Hindlimb muscle (tissue), 1 donor: ENCODE measurements around the gene TEX10. TPM values are rescaled to one million over a fixed set of nuclear protein-coding genes. Genes with fewer than 3 reads are reported as not detected.
"Not testable (repeated sequence)": the region's sequence is repeated elsewhere in the genome, so short reads cannot be mapped to it uniquely, and the experiment has no call there.

Experiments
- DNase-seq: peaks from one replicate; pipeline ENCODE4 v3.0.0-alpha.2; 2013
- polyA plus RNA-seq: library from polyadenylated mRNA; unstranded; fragments of 120-200 nt; gene quantifications from one replicate; pipeline ENCODE4 v1.2.1, GENCODE V29; 2013; ENCODE audit not compliant: insufficient read length

Gene TEX10
- 22.2 TPM for polyA plus RNA-seq

DNA sequence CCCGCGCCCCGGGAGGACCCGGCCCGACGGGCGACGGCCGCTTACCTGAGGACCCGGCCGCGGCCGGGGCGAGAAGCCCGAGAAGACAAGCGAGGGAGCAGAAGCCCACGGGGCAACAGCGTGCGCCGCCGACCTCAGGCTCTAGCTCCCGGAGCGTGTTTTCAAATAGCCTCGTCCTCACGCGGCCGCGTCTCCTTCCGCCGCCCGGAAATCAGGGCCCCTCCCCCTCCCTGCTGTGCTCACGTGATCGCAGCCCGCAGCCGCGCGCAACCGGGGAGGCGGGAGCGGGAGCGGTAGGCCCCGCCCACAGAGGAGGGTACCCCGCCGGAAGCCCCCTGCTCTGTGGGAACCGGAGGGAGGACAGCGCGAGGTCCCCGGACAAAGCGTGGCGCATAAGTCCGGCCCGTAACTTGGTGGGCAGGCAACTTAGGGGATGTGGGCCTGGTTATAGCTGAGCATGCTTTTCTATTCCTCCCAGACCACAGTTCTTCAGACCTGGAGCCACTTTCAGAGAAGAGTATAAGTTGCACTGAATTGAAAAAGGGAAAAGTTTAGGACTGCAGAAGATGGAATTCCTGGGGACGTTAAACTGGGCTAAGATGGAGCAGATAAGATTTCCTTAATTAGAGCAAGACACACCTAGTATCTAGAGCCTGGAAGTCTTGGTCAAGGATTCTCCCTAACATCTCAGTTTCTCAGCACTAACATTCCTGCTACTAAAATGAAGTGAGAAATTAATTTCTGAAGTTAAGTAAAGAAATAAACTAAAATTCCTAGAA, at the start of gene TEX10:
TEX10 (minus strand) TSS at position 216 of the 779 bp plus-strand sequence. CDS start 3,579 bp downstream, outside the sequence.
- DNase-seq: peak; percentile 92

DNA sequence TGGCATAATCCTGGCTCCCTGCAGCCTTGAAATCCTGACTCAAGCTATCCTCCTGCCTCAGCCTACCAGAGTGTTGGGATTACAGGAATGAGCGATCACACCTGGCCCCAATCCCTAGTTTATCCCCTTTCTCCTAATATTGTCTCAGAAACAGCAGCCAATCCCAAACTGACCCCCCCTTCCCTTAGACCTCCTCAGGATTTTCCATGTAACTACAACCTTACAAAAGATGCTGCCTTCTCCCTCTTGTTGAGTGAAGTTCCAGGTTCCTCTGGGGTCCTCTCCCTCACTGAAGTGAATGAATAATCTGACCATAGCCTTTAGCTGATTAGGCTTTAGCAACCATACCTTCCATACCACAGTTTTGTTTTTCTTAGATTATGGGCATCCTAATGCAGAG, 48.3 kb upstream of the TEX10 start:
- no peak for DNase-seq

DNA sequence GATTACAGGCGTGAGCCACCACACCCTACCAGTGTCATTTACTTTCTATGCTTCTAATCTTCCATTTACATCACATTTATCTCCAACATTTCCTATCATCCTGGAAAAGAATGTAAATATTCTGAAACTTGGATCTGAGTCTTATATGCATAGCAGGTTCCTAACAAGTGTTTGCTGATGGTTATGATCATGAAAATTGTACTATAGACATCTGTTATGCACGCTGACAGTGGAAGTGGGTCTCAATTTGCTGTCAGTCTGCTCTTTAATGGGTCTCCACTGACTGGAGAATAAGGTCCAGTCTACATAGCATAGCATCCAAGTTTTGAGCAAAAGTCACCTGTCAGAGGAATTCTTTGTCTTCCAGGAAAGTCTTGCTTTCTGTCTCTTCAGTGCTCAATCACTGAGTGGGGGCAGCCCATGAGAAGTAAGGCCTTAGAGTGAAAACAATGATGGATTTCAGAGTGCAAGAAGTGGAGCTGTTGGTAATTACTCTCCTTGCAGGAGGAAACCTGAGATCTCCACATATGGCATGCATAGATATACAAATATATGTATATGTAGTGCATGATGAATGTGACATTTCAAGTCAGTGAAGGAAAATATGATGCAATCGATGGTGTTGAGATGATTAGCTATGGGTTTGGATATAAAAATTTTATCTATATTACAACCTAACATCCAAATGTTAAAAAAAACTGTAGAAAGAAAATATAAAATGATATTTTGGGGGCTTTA, 45.0 kb upstream of the TEX10 start:
- no peak for DNase-seq

DNA sequence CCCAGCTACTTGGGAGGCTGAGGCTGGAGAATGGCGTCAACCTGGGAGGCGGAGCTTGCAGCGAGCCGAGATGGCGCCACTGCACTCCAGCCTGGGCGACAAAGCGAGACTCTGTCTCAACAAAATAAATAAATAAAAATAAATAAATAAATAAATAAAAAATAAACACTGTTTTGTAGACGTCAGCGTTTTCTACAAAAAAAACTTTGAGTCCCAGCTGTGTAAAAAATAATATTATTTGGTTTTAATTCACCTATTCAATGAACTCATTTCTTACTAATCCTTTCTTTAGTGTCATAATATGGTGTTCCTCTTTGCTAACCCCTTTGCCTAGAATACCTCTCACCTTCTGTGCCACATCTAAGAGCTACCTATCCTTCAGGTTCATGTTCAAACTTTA, 44.0 kb upstream of the TEX10 start:
- no peak for DNase-seq

DNA sequence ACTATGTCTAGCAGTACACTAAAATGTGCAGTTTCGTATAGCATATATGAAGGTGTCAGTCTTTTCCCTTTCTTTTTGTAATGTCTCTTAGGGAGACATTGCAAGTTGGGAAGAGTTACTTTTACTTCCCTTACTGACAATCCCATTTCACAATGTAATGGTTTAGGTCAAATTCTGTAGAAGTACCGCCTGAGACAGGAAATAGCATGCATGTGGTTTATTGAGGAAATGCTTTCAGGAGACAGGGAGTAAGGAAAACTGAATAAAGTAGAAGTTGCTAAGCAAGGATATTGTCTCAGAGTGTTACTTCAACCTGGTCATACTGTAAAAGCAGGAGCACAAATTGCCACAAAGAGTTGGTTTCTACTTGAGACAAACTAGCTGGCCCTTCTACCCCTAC, 42.1 kb upstream of the TEX10 start:
- DNase-seq: no peak

DNA sequence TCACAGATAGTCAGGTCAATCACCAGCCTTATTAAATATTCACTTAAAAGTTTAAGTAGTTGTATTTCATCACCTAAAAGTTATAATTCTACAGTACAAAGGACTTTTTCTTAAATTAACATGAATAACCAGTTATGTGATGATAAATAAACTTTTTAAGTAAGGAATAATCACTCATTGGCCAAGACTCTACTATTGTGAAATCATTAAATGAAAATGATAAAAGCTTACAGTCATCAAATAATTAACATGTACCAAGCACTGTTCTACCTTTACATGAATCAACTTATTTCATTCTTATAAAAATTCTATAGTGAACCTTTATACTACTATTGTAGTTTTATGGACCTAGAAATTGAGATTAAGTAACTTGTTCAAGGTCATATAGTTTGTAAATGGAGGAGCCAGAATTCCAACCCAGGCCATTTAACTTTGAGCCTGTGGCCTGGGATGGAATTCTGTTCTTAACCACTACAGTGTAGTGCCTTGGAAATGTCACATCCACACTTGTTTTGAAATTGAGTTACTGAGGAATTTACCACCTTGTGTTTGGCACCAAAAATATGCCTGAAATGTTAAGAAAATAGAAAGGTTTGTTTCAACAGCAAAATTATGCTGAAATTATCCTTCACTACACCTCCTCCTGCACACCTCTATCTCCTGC, 41.4 kb upstream of the TEX10 start:
- DNase-seq: no peak

DNA sequence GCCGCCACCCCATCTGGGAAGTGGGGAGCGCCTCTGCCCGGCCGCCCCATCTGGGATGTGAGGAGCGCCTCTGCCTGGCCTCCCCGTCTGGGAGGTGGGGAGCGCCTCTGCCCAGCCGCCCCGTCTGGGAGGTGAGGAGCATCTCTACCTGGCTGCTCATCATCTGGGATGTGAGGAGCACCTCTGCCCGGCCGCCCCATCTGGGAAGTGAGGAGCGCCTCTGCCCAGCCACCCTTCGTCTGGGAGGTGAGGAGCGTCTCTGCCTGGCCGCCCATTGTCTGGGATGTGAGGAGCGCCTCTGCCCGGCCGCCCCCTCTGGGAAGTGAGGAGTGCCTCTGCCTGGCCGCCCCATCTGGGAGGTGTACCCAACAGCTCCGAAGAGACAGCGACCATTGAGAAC, 40.2 kb upstream of the TEX10 start:
- DNase-seq: not testable (repeated sequence)

DNA sequence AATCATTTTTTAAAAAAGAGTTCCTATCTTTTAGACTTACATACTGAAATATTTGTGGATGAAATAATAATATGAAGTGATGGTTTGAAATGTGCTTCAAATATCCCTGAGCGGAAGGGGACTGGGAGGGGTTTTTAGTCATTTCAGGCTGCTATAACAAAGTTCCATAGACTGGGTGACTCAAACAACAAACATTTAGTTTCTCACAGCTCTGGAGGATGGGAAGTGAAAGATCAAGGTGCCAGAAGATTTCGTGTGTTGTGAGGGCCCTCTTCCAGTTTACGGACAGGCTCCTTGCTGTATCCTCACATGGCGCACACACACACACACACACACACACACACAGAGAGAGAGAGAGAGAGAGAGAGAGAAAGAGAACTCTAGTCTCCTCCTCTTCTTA, 27.1 kb upstream of the TEX10 start:
- no peak for DNase-seq

DNA sequence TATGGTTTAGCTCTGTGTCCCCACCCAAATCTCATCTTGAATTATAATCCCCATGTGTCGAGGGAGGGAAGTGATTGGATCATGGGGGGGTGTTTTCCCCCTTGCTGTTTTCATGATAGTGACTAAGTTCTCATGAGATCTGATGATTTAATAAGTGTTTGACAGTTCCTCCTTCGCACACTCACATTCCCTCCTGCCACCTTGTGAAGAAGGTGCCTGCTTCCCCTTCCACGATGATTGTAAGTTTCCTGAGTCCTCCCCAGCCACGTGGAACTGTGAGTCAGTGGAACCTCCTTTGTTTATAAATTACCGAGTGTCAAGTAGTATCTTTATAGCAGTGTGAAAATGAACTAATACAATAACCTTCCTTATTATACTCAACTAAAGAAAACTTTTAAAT, 24.3 kb upstream of the TEX10 start:
- DNase-seq: no peak

DNA sequence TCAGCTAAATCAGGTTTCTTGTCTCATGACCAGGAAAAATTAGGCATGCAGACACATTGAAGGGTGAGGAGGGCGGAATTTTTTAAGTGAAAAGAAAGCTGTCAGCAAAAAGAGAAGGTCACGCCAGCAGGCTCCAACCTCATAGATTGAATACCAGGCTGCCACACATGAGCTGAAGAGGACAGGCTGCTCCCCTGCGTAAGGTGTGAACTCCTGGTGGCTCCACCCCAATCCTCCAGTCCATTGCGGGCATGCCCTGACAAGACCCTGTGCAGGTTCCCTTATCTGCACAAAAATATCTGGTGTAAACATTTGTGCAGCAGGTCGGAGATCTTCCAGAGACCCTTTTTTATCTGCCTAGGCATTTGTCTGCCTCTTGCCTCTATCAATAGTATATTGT, 22.9 kb upstream of the TEX10 start:
- DNase-seq: no peak

DNA sequence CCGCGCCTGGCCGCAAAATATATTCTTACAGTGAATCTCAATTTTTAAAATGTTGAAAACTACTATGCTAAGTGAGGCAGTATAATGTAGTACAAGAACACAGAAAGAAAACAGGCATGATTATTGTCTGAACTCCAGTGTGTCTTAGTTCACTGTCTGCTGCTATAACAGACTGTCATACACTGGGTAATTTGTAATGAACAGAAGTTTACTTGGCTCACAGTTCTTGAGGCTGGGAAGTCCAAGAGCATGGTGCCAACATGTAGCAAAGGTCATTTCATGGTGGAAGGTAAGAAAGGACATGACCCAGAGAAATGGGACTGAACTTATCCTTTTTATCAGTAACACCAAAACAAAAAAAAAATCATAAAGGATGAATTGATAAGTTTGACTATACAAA, 19.9 kb upstream of the TEX10 start:
- no peak for DNase-seq

DNA sequence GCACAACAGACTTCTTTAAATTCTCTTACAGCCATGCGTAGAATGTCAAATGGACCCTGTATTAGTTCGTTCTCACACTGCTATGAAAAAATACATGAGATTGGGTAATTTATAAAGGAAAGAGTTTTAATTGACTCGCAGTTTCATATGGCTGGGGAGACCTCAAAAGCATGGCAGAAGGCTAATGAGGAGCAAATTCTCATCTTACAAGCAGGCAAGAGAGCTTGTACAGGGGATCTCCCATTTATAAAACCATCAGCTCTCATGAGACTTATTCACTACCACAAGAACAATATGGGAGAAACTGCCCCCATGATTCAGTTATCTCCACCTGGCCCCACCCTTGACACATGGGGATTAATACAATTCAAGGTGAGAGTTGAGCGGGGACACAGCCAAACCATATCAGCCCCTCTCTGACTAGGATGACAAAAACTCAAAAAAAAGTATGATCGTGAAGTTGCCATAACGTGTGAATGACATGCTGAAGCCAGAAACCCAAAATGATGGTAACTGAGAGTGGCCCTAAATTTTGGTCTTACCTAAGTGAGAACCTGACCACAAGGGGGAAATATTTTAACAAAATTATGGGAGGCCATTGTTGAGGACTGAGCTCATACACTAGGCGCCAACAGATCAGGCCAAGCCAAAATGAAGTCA, 17.5 kb upstream of the TEX10 start:
- no peak for DNase-seq

DNA sequence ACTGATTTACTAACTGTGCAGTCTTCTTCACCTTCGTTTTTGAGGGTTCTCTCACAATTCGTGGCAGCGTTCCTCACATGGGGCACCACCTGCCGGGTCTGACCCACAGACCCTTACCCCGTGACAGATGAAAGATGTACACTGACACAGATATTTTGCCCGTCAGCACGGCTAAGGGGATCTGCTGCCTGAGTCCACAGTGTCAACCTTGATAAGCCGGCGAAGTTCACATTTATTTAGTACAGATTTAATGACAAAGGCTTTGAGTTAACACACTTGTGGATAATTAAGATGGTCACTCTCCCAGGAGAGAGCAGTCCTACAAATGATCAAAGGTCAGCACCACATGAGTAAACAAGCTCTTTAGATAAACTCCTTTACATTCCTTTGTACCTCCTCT, 15.9 kb upstream of the TEX10 start:
- no peak for DNase-seq

DNA sequence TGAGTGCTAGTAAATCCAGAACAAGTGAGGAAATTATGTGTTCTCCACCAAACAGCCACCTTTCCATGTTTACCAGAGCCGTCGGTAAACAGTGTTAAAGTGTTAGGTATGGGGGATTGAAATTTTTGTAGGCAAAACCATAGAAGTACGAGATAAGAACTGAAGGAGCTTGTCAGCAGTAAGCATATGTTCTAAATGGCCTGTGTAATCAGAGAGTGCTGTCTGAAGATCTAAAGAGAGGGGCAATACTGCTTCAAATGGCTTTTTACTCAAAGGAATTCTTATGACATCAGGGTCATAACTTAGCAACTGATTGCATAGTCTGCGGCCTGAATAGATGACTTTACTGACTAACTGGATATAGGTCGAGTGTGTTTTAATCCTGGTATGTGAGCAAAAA, 13.4 kb upstream of the TEX10 start:
- DNase-seq: no peak

DNA sequence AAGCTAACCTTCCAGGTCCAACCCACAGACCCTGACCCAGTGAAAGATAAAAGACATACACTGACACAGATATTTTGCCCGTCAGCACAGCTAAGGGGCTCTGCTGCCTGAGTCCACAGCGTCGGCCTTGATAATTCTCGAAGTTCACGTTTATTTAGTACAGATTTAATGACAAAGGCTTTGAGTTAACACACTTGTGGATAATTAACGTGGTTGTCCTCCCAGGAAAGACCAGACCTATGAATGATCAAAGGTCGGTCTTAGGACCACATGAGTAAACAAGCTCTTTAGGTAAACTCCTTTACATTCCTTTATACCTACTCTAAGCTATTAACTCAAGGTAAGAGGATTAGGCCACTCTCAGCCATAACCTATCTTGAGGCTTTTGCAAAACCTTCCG, 11.3 kb upstream of the TEX10 start:
- DNase-seq: no peak

DNA sequence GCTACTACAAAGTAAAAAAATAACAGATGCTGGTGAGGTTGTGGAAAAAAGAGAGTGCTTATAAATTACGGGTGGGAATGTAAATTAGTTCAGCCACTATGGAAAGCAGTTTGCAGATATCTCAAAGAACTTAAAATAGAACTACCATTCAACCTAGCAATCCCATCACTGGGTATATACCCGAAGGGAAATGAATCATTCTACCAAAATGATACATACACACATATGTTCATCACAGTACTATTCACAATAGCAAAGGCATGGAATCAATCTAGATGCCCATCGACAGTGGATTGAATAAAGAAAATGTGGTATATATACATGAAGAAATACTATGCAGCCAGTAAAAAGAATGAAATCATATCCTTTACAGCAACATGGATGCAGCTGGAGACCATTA, 6.3 kb upstream of the TEX10 start:
- DNase-seq: no peak

DNA sequence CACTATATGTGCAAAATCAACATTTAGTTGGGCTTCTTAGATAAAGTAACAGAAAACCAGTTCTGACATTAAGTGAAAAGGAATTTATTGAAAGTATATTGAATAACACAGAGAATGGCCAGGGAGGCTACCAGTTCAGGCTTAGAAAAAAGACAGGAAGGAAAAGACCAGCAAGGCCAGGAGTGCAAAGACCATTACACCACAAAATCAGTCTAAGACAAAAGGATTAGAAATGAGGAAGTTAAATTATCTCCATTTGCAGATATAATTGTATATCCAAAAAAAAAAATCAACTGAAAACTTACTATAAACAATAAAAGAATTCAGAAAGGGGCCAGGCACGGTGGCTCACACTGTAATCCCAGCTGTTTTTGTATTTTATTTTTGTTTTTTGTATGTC, 4.8 kb upstream of the TEX10 start:
- DNase-seq: no peak

DNA sequence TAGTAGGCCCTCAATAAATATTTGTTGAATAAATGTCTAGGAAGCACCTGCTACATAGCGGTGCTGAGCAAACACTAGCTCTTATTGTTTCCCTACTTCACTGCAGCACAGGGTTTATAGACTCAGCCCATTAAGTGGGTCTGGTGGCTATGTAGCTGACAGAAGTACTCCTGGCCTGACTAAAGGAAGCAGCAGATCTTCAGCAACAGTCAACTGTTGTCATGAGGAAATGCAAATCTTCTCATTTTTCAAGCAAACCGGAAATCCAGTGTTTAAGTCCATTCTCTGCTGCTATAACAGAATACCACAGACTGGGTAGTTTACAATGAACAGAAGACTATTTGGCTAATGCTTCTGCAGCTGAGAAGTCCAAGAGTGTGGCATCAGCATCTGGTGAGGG, 2.8 kb upstream of the TEX10 start:
- DNase-seq: no peak

DNA sequence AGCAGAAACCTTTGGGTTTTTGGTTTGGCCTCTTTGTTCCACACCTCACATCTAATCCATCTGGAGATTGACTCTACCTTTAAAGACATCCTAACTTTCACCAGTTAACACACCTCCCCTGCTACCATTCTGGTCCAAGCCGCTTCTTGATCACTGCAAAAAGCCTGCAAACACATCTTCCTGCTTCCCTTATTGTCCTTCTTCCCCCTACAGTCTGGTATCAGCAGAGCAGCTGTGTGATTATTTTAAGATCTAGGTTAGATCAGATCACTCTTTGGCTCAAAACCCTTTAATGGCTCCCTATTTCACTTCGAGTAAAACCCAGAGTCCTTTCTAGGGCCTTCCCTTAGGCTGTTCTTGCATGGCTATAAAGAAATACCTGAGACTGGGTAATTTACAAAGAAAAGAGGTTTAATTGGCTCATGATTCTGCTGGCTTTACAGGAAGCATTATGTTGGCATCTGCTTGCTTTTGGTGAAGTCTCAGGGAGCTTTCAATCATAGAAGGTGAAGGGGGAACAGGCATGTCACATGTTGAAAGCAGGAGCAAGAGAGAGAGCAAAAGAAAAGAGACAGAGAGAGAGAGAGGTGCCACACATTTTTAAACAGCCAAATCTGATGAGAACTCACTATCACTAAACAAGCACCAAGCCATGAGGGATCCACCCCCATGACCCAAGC, 1.5 kb upstream of the TEX10 start:
- DNase-seq: no peak

DNA sequence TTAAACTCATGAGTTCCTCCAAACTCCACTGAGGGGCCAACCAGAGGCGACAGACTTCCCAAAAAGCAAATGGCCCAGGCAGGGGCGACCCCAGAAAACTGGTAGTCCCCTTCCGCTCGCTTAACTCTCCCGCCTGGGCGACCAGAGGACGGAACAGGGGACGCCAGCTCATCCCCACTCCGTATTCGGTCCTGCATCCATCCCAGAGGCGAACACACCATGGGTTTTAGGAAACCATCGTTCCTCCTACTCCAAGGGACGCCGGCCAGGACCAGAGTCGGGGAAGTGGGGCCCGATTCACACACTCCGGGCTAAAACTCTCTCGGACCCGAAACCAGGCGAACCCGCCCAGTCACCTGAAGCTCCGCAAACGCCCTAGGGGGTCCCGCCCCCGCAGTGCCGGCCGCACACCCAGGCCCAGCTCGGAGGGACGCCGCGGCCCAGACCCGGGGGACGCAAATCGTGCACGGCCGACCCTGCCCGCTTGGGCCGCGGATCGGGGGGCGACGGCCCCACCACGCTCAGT, 478 bp downstream of the TEX10 start:
- peak; percentile 39 for DNase-seq

DNA sequence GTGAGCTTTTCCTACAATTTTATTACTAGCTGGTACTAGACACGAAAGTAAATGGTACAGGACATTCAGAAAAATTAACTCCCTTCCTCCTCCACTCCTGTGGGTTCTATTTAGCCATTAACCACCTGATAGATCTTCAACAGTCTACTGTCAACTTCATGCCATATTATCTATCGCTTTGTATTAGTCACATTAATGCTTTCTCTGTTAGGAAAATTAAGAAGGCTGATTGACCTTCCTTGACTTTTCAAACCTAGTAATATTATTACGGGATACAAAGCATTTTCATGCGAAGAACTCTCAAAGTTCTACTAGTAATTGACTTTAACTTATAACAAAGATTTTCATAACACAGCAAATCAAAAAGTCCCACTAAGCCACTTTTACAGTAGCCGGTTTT, 1.2 kb downstream of the TEX10 start:
- DNase-seq: no peak

DNA sequence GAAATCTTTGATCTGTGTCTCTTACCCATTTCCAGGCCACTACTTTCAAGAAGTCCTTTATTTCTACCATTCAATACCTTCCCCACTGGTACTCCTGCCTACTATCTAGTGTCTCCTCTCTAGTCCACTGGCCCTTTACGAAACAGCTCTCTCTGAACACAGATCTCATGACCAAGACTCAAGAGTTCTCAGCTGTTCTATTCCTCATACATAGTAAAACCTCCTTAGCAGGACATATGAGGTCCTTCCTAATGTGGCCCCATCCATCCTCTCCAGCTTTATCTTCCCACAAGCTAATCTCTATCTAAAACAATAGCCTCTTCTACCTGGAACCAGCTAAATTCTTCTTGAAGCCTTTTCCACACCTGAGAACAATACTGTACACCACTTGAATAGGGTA, 2.6 kb downstream of the TEX10 start:
- no peak for DNase-seq
